HepG2 (cell line): Measurements from ENCODE around the gene IGF2.

Experiments used
- MXI1 ChIP-seq: IDR thresholded peaks from 3 replicates; pipeline ENCODE4 v1.6.1; 2012; ENCODE audit warnings: low read depth, low read length, inconsistent platforms, borderline replicate concordance
- TCF7L2 ChIP-seq: IDR thresholded peaks from 2 replicates; pipeline ENCODE4 v1.6.1; 2011; ENCODE audit warnings: mild to moderate bottlenecking, low read depth, low read length, moderate library complexity

DNA sequence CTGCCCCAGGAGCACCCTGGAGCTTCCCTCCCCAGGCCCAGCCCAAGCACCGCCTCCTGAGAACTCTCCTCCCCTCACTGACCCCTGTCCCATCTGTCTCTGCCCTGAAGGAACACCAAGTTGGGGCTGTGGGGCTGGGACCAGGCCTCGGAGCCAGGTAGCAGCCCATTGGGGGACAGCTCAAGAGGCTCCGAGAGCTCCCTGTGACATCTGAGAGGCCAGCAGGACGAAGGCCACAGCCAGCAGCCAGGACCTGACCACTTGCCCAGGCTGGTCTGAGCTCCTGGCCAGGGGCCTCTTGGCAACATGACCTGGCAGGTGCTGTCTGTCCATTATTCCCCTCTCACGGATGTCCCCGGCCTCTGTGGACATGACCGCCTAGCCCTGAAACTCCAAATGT lies 33.7 kb downstream of the IGF2 start:
- TF ChIP-seq TCF7L2 (no peak), MXI1 (no peak)
